HUDEP-2 (cell line): Measurements from ENCODE around the gene CACNA1D.

Experiments
- DNase-seq, 76 experiments: peaks; one replicate each; lab custom pipeline; 2025; ENCODE audit not compliant: unreplicated experiment in 76 of 76; lab: John Stamatoyannopoulos, UW

Gene CACNA1D

GRCh38 chr3:53773611-53774368 lies 279.4 kb downstream of the CACNA1D start:
- DNase-seq: no peak

- DNase-seq: no peak
Observed at GRCh38 chr3:53774414-53774813, 280.0 kb downstream of the CACNA1D start.

- no peak for DNase-seq
Observed at GRCh38 chr3:53775018-53775417, 280.6 kb downstream of the CACNA1D start.

DNA sequence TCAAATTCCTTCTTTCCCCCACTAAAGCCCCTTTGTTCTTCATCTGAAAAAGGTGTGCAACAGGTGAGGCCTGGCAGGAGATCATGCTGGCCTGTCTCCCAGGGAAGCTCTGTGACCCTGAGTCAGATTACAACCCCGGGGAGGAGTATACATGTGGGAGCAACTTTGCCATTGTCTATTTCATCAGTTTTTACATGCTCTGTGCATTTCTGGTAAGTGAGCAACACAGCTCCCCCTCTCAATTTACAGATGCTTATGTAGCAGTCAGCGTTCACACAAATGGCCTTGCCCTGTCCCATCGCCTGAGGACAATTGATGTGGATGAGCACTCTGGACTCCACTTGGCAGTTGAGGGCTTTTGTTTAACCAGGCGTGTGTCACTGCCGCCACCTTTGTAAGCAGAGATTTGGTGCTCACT lies 281.4 kb downstream of the CACNA1D start:
- DNase-seq: no peak

DNA sequence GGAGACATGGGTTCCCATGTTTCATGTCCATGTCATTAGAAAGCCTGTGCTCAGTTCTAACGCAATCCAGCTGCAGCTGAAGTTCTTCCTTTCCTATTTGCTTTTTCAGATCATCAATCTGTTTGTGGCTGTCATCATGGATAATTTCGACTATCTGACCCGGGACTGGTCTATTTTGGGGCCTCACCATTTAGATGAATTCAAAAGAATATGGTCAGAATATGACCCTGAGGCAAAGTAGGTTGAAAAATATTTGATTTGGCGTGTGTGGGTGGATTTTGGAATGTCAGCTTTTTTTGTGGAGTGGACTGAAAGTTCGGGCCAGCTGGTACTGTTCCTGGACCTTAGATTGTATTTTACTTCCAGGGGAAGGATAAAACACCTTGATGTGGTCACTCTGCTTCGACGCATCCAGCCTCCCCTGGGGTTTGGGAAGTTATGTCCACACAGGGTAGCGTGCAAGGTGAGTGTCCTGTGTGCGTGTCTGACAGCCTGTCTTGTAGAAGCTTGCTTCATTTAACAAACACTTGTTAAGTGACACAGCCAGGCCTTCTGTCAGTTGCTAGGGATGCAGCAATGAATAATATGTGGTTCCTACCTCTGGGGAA lies 282.2 kb downstream of the CACNA1D start:
- no peak for DNase-seq

- DNase-seq: no peak
Observed at GRCh38 chr3:53777468-53777867, 283.1 kb downstream of the CACNA1D start.

GRCh38 chr3:53778153-53778552 lies 283.7 kb downstream of the CACNA1D start:
- DNase-seq: no peak

DNA sequence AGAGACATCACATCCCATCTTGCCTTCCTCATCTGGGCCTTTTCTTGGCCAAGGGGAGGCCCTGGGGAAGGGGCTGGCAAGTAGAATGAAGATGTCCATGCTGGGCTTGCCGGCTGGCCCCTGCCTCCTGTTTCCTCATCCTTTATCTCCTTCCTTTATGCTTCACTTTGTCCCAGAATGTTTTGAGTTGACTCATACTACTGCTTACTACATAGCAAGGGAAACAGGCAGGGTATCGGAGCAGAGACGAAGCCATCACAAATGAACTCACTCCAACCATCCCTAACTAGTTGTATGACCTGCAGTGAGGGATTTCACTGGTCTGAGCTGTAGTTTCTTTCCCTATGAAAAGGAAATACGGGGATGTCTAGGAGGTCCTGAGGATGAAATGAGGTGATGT lies 285.8 kb downstream of the CACNA1D start:
- no peak for DNase-seq

GRCh38 chr3:53780806-53781205 lies 286.4 kb downstream of the CACNA1D start:
- no peak for DNase-seq

DNA sequence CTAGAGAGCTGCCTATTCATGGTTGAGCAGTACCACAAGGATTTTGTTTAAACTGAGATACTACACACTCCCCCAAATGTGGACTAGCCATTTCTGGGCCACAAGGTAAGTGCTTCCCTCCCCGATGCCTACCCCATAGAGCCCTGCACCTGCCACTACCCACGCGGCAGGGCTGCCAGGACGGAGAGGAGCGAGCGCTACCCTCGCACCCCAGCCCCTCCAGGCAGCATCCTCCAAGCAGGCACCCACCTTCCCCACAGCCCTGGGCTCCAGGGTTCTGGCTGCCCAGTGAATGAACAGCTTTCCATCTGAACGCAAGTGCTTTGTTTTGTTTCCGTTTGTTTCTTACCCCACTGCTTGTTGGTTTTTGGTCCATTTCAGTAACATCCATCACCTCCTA lies 292.6 kb downstream of the CACNA1D start:
- no peak for DNase-seq

DNA sequence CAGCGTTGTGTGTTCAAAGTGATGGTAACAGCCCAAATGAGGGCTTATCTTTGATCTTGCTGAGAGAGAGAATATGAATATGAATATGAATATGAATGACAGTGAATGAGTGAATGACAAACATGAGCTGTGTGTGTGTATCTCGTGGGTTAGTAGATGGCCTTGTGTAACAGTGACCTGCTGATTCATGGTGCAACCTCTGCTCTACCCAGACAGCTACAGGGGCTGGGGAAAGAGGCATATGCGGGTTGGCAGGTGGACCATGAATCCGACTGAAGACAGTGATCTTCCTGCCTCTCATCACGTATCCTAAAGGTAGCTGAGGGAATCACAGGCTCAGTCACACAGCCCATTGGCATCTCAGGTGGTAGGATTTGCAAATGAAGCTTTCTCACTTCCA lies 293.6 kb downstream of the CACNA1D start:
- DNase-seq: no peak

DNA sequence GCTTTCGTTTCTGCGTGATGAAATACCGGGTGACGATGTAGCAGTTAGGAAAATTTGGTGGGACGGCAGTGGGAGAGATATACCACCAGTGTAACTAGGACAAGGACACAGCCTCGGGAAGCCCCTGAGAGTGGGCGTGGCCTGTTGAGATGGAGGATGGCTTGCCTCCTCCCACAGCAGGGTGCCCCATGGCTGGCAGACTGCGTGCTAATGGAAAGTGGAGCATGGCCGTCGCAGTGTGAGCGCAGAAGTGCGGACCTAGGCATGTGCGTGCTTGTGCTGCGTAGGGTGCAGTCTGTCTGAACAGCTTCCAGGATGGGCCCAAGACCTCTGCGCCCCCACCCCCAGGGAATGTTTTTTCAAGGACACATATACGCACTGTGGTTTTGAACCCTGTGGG lies 295.0 kb downstream of the CACNA1D start:
- no peak for DNase-seq

DNA sequence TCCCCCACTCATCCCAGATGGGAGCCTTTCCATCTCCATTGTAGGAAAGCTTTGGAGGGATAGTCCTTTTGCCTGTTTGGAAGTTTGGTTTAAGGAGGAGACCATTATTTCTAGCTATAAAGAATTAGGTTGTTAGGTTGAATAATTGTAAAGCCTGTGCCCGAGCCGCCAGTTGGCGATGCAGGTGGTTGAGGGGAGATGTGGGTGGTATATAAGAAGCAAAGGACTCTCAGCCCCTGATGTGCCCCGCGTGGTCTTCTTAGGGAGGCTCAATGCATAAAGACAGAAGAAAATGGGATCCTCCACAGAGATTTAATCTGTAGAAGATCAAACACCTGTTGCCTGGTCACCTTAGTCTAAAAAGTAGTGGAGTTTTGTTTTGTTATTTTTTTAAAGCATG lies 296.1 kb downstream of the CACNA1D start:
- no peak for DNase-seq

DNA sequence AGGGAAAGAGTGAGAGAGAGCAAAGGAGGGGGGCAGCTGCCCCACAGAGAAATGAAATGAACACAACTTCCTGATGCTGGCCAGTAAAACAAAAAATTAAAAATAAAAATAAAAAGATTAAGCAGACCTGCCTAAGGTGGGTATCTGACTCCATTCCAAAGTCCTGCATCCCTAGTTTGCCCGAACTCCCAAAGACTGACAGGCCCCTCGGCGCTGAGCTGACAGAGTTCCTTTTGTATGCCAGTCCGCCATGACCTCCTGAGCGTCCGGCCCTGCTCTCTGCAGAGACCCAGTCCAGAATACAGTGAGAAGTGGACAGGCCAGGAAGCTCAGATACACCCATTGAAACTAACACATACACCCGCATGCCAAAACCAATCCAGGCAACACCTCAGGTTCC lies 296.9 kb downstream of the CACNA1D start:
- no peak for DNase-seq

DNA sequence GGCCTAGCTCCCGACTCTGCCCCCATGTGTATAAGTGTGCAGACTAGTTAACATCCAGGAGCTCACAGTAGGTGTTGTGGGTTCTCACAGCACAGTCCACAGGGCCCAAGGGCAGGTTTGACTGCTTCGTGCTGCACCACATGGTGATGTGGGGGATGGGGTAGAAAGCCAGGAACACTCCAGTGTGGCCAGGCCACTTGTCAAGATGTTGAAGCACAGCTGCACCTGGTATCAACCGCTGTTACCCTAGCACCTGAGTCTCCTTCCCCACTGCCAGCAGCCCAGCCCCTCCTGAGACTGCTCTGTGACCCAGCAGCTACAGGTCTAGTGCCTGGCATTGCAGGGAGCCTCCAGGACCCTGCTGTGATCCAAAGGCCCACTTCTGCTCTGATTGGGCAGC lies 298.5 kb downstream of the CACNA1D start:
- DNase-seq: no peak

- DNase-seq: no peak
Observed at GRCh38 chr3:53794597-53794996, 300.2 kb downstream of the CACNA1D start.

GRCh38 chr3:53795176-53795575 lies 300.8 kb downstream of the CACNA1D start:
- DNase-seq: no peak

DNA sequence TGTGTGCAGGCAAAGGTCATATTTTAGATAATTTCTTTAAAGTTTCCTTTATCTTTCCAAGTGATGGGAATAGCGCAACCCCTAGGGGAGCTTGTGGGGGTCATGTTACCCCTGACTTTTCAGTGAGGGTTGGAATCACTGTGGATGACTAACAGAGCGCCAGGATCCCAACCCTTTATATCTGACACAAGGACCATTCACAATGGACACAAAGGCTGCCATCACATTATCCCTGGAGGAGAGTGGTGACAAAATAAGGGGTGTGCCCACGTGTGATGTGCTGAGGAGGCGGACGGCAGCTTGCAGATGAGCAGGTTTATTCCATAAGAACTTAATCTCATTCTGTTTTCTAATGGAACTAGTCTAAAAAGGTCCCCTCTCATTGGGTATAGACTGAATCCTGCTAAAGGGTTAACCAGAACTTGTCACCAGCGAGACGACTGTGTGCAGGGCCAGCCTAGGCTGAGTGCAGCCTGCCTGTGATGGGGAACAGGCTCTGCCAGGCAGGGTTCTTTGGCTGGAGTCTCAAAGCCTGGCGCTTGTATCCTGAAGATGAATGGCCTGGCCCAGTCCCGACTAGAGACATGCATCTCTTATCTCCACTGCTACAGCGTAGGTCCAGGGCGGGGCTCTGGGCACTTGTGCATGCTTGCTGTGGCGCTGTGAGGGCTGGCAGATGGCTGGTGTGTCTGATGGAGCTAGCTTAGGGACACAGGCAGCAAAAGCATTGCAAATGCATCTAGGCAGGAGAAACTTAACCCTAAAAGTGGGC lies 301.6 kb downstream of the CACNA1D start:
- DNase-seq: peak in 61 of 76 experiments; percentile 2 to 63 (median 25)

DNA sequence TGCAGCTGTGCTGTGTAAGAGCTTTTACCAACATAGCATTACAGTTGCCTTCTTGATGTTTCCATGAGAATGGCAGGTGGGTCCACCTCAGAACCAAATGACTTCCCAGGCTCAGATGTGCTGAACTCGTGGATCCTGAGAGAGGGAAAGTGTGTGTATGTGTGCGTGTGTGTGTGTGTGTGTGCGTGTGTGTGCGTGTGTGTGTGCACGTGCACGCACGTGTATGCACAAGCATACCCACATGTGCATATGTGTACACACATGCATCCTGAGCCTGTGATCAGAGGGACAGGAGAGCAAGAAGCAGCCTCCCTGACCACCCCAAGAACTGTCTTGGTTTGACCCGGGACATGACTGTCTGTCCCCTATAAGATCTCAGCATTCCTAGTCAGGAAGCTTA lies 303.7 kb downstream of the CACNA1D start:
- DNase-seq: no peak

DNA sequence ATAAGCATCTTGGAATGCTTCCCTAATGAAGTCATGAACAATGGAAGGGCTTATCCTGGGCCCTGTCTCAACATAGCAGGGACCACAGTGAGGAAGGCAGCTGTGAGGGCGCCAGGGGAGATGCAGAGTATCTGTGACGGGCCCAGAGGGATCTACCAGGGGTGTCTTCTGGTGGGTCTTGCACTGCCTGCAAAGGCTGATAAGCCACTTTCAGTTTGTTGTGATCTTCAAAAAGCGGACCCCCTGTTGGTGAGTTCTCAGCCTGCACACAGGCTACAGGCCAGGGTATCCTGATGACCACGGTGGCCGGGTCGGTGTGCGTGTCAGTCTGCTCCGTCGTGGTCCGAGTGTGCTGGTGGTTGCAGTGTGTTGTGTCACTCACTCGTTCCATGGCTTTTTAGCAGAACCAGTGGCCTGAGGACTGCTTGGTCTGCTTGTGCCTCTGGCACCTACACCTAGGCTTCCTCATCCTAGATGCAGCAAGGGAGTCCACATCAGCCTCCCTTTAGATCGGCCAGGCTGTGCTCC lies 305.0 kb downstream of the CACNA1D start:
- no peak for DNase-seq

DNA sequence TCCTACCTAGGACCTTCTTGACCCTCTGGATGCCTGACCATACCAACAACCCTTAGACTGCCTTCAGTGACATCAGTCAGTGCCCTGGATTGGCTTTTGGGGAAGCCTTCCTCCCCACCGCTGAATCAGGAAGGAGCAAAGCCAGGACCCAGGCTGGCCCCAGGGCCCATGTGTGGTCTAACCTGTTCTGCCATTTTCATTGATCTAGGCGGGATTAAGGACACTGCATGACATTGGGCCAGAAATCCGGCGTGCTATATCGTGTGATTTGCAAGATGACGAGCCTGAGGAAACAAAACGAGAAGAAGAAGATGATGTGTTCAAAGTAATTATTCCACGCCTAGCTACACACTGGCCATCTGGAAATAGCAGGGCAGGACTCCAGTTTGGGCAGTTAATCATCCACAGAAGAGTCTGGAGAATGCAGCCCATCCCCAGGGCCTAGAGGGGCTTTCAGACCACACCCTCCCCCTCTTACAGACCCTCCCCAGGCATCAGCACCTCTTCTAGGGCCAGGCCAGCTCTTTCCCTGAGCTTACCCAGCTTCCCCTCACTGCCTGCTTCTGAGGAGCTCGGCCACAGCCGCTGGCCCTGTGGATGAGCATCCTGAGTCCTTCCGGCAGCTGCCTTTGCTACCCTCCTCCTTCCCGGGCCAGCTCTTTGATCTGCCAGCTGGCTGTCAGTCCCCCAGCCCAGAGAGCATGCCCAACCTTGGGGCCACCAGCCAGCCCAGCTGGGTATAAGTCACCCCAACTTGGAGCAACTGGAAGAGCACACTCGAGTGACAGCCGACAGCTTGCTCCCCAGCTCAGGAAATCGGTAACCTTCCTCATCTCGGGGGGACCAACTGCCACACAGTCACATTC lies 305.9 kb downstream of the CACNA1D start:
- DNase-seq: no peak
